WTC11 (cell line): ENCODE measurements around the gene POLR1G.

Experiments
- ATF2 ChIP-seq: sonication (generic); formaldehyde crosslinking; IDR thresholded peaks from 2 replicates; pipeline ENCODE4 v1.8.1; 2022; ENCODE audit warnings: low read depth, missing genetic modification reagents, borderline replicate concordance
- FOXK1 ChIP-seq: sonication (generic); formaldehyde crosslinking; IDR thresholded peaks from 2 replicates; pipeline ENCODE4 v1.8.0; 2022; ENCODE audit warnings: mild to moderate bottlenecking, moderate library complexity, missing genetic modification reagents
- IRF2 ChIP-seq: sonication (generic); formaldehyde crosslinking; IDR thresholded peaks from 2 replicates; pipeline ENCODE4 v1.8.0; 2022; ENCODE audit warnings: low read depth, missing genetic modification reagents, borderline replicate concordance
- JUN ChIP-seq: sonication (generic); formaldehyde crosslinking; IDR thresholded peaks from 2 replicates; pipeline ENCODE4 v1.8.0; 2023; ENCODE audit warnings: mild to moderate bottlenecking, missing genetic modification reagents
- NFE2L1 ChIP-seq: sonication (generic); formaldehyde crosslinking; IDR thresholded peaks from 2 replicates; pipeline ENCODE4 v1.8.1; 2023; ENCODE audit warnings: missing genetic modification reagents
- NFYB ChIP-seq: sonication (generic); formaldehyde crosslinking; conservative IDR thresholded peaks from 2 replicates; pipeline ENCODE4 v1.8.0; 2022; ENCODE audit warnings: low read depth, missing genetic modification reagents
- NR2C2 ChIP-seq: sonication (generic); formaldehyde crosslinking; IDR thresholded peaks from 2 replicates; pipeline ENCODE4 v1.8.0; 2022; ENCODE audit warnings: mild to moderate bottlenecking, missing genetic modification reagents
- TCF7 ChIP-seq: sonication (generic); formaldehyde crosslinking; IDR thresholded peaks from 2 replicates; pipeline ENCODE4 v1.8.0; 2022; ENCODE audit warnings: mild to moderate bottlenecking, low read depth, missing genetic modification reagents, moderate library complexity
- TP53 ChIP-seq: sonication (generic); formaldehyde crosslinking; IDR thresholded peaks from 2 replicates; pipeline ENCODE4 v1.8.1; 2023; ENCODE audit warnings: mild to moderate bottlenecking, missing genetic modification reagents
- USF2 ChIP-seq: sonication (generic); formaldehyde crosslinking; IDR thresholded peaks from 2 replicates; pipeline ENCODE4 v1.8.1; 2023; ENCODE audit warnings: mild to moderate bottlenecking, missing genetic modification reagents, moderate library complexity
- ZNF263 ChIP-seq: sonication (generic); formaldehyde crosslinking; IDR thresholded peaks from 2 replicates; pipeline ENCODE4 v1.8.1; 2022; ENCODE audit warnings: low read depth, mild to moderate bottlenecking, moderate library complexity, missing genetic modification reagents
- TF ChIP-seq, protein P1 (sequence below): fragments of 200-600 bp; IDR thresholded peaks from 2 replicates; pipeline ENCODE4 v1.8.0; 2022; ENCODE audit warnings: antibody characterized with exemption
- TF ChIP-seq, protein P2 (sequence below): sonication (generic); formaldehyde crosslinking; IDR thresholded peaks from 2 replicates; pipeline ENCODE4 v1.8.0; 2022; ENCODE audit warnings: missing genetic modification reagents

GRCh38 chr19:45443462-45444317 lies 37.2 kb downstream of the POLR1G start:
- TF ChIP-seq, protein P1, sequence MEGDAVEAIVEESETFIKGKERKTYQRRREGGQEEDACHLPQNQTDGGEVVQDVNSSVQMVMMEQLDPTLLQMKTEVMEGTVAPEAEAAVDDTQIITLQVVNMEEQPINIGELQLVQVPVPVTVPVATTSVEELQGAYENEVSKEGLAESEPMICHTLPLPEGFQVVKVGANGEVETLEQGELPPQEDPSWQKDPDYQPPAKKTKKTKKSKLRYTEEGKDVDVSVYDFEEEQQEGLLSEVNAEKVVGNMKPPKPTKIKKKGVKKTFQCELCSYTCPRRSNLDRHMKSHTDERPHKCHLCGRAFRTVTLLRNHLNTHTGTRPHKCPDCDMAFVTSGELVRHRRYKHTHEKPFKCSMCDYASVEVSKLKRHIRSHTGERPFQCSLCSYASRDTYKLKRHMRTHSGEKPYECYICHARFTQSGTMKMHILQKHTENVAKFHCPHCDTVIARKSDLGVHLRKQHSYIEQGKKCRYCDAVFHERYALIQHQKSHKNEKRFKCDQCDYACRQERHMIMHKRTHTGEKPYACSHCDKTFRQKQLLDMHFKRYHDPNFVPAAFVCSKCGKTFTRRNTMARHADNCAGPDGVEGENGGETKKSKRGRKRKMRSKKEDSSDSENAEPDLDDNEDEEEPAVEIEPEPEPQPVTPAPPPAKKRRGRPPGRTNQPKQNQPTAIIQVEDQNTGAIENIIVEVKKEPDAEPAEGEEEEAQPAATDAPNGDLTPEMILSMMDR: no peak
- TF ChIP-seq TP53 (CRISPR knock-in tag) (no peak), USF2 (no peak), ATF2 (no peak), TCF7 (CRISPR knock-in tag) (no peak), IRF2 (CRISPR knock-in tag) (no peak), ZNF263 (no peak), NFE2L1 (CRISPR knock-in tag) (no peak), FOXK1 (CRISPR knock-in tag) (0 out of 2 replicates have a peak, but pooled peaks have one; percentile 14), JUN (CRISPR knock-in tag) (no peak), NR2C2 (no peak), NFYB (CRISPR knock-in tag) (no peak)
- TF ChIP-seq, protein P2, sequence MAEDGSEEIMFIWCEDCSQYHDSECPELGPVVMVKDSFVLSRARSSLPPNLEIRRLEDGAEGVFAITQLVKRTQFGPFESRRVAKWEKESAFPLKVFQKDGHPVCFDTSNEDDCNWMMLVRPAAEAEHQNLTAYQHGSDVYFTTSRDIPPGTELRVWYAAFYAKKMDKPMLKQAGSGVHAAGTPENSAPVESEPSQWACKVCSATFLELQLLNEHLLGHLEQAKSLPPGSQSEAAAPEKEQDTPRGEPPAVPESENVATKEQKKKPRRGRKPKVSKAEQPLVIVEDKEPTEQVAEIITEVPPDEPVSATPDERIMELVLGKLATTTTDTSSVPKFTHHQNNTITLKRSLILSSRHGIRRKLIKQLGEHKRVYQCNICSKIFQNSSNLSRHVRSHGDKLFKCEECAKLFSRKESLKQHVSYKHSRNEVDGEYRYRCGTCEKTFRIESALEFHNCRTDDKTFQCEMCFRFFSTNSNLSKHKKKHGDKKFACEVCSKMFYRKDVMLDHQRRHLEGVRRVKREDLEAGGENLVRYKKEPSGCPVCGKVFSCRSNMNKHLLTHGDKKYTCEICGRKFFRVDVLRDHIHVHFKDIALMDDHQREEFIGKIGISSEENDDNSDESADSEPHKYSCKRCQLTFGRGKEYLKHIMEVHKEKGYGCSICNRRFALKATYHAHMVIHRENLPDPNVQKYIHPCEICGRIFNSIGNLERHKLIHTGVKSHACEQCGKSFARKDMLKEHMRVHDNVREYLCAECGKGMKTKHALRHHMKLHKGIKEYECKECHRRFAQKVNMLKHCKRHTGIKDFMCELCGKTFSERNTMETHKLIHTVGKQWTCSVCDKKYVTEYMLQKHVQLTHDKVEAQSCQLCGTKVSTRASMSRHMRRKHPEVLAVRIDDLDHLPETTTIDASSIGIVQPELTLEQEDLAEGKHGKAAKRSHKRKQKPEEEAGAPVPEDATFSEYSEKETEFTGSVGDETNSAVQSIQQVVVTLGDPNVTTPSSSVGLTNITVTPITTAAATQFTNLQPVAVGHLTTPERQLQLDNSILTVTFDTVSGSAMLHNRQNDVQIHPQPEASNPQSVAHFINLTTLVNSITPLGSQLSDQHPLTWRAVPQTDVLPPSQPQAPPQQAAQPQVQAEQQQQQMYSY: no peak
